Measurements from ENCODE around the gene SNUPN. TPM values are rescaled to one million over a fixed set of nuclear protein-coding genes. Genes with fewer than 3 reads are reported as not detected.
"Not testable (repeated sequence)": the region's sequence is repeated elsewhere in the genome, so short reads cannot be mapped to it uniquely, and the experiment has no call there.

SNUPN gene
- total RNA-seq, 1 experiment from 2014 or later, result 36.0 TPM

GRCh38 chr15:75637245-75638009, 11.9 kb upstream of the SNUPN start:
- DNase-seq (ENCODE audit: low read depth), result no peak

GRCh38 chr15:75636026-75636425, 10.5 kb upstream of the SNUPN start:
- no peak for DNase-seq (ENCODE audit: low read depth)

- DNase-seq (ENCODE audit: low read depth), result not testable (repeated sequence)
Measured at GRCh38 chr15:75633922-75634321, 8.4 kb upstream of the SNUPN start.

DNA sequence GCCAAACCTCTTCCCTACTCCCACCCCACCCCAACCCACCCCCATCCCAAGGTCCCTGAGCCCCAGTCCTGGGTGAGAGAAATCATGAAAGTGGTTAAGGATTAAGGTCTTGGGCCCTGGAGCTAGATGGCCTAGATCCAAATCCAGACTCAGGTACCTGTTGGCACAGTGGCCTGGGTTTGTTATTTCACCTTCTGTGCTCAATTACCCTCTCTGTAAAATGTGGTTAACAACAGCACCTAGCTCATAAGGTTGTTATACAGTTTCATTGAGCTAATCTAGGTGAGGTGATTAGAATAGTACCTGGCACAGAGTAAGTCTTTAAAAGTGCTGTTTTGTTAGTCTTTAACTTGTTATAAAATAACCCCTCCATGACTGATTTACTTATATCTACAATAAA, 6.4 kb upstream of the SNUPN start:
- no peak for DNase-seq (ENCODE audit: low read depth)

DNA sequence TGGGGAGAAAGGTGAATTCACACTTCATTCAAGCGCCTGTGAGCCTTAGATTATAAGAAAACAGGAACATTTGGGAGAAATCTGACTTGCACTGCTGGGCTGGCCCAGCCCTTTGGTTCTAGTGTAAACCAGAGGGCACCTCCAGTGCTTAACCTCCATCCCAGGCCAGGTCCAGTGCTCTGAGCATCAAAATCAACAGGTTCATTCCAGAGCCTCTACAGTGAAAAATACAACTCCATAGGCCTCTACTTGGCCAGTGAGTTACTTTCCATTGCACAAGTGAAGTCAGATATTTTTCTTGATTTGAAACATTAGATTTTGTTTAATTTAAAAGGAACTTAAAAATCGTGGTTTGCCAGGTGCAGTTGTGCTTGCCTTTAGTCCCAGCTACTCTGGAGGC, 3.0 kb downstream of the SNUPN start:
- DNase-seq (ENCODE audit: low read depth), result no peak

GRCh38 chr15:75620841-75621391, 4.6 kb downstream of the SNUPN start:
- DNase-seq (ENCODE audit: low read depth), result peak; percentile 60

GRCh38 chr15:75620058-75620820, 5.3 kb downstream of the SNUPN start:
- peak; percentile 26 for DNase-seq (ENCODE audit: low read depth)

GRCh38 chr15:75616766-75617165, 8.8 kb downstream of the SNUPN start:
- DNase-seq (ENCODE audit: low read depth), result no peak

DNA sequence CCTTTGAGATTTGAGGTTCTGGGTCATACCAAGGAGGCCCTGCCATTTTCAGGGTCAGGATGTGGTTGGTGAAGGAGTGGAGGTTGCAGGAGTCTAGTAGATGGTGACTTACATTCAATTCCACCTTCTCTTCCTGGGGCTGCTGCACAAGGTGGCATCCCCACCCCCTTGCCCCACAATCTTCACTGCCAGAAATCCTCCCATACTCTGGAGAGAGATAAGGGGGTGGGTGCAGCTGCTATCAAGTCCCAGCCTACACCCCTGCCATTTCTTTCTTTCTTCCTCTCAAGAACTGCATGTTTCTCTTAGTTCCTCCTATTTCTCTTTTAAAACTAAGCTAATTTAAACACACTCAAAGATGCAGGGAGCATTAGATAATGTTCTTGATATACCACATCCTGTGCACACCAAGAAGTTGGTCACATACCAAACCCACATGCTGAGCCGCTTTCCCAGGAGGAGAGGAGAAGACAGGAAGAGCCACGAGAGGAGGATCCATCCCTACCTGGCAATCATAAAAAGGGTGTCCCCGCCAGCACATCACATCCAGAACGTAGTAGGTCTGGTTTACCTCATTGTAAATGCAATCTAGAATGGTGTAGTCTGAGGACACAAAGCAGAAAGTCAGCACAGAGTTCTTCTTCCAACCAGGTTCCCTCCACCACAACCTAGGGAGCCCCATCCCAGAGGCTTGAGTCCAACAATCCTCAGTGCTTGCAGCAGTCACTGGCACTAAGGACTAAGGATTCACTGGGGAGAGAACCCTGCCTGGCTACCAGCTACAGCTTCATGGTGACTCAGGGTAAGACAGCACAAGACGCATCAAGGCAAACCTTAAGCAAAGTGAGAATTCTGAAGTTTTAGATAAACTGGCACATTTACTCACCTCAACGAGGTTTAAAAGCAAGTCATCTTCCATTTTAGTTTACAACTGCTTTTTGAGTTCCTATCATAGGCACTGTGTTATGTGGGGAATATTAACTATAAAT, 18.5 kb downstream of the SNUPN start:
- peak; percentile 24 for DNase-seq (ENCODE audit: low read depth)

DNA sequence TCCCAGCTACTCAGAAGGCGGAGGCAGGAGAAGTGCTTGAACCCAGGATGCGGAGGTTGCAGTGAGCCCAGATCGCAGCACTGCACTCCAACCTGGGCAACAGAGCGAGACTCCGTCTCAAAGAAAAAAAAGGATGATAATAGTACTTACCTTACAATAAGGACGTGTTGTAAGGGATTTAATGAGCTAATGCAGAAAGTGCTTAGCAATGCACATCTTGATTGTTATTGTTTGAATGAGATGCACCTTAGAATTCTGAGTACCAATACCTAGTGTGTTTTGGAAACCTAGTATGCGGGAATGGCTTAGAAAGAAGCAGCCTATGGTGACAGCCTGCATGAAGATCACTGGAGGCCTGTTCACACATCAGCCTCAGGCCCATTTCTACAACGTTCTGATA, 19.5 kb downstream of the SNUPN start:
- DNase-seq (ENCODE audit: low read depth), result no peak

DNA sequence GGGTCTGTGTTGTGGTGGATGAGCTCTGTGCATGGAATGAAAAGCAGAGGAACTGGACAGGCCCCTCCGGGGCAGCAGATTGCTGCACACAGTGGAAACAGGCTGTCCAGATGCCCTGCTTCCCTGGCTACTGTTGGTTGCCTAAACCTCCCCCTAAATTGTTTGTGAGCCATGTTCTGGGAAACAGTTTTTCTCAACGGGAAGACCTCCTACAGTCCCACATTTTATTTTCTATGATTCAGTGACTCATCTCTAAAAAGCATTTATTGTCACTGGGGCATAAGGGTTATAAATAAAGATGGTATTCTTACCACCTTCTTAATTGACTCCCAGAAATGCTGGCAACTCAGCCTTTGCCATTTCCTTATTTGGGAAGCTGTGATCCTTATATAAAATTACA, 26.1 kb downstream of the SNUPN start:
- DNase-seq (ENCODE audit: low read depth), result no peak

DNA sequence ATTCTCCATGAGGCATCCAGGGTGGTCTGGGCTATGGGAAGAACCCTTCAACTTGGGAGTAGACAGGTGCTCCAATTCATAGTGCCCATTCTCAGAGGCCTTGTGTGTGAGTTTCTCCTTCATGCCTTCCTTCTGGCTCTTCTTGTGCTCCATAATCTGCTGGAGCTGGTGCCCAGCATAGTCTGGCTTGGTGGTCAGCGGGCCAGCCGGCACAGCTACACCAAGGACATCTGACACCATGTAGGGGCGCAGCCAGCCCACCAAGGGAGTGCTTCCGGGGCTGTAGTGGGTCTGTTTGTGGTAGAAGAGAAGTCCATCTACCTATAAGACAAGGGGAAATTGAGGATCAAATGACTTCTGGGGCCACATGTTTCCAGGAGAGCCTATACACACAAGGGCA, 27.2 kb downstream of the SNUPN start:
- no peak for DNase-seq (ENCODE audit: low read depth)

- DNase-seq (ENCODE audit: low read depth), result no peak
Measured at GRCh38 chr15:75597667-75598341, 27.7 kb downstream of the SNUPN start.

DNA sequence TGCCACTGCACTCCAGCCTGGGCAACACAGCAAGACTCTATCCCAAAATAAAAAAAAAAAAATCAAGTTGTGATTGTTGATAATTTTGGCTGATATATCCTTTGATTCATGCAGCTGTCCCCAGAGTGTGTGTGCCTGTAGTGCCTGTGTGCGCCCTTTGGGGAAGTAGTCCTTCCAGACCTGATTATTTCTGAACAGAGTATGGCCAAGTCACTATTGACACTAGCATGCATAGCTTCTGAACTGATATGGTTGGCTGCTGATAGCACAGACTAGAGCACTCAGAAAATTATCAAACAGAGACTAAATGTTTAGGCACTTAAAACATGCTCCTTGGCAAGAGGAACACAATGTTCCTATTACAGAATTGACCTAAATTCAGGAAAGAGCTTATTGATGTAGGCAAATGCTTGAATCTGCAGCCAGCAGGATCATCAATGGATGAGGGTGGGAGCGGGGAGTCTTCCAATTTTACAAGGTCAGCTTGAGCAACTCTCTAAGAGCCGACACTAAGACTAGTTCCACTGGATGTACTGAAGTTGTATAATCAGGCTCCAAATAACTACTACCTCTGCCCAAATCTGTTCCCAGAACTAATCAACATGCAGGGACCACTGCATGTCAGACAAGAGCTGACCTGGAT, 28.7 kb downstream of the SNUPN start:
- no peak for DNase-seq (ENCODE audit: low read depth)

- no peak for DNase-seq (ENCODE audit: low read depth)
Measured at GRCh38 chr15:75594276-75594675, 31.2 kb downstream of the SNUPN start.

GRCh38 chr15:75591655-75592364, 33.7 kb downstream of the SNUPN start:
- no peak for DNase-seq (ENCODE audit: low read depth)

DNA sequence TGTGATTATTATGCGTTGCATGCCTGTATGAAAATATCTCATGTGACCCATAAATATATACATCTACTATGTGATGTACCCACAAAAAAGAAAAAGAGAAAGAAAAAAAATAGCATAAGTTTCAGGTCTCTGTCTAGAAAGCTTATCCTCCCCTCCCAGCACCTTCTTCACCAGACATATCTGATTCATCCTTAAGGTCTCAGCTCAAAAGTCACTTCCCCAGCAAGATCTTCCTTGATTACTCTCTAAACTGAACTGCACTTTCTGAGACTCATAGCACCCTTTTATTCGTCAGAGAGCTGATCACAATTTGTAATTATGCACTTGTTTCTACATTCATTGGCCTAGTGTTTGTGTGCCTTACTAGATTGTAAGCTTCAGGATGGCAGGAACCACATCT, 35.3 kb downstream of the SNUPN start:
- DNase-seq (ENCODE audit: low read depth), result no peak

- DNase-seq (ENCODE audit: low read depth), result no peak
Measured at GRCh38 chr15:75589071-75589470, 36.5 kb downstream of the SNUPN start.

DNA sequence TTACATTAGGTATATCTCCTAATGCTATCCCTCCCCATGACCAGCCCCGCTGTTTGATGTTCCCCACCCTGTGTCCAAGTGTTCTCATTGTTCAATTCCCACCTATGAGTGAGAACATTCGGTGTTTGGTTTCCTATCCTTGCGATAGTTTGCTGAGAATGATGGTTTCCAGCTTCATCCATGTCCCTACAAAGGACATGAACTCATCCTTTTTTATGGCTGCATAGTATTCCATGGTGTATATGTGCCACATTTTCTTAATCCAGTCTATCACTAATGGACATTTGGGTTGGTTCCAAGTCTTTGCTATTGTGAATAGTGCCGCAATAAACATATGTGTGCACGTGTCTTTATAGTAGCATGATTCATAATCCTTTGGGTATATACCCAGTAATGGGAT, 39.1 kb downstream of the SNUPN start:
- not testable (repeated sequence) for DNase-seq (ENCODE audit: low read depth)

GRCh38 chr15:75584121-75584520, 41.4 kb downstream of the SNUPN start:
- DNase-seq (ENCODE audit: low read depth), result no peak

All from Daoy (cell line).